Loucy (cell line): Measurements from ENCODE around the gene JPH2.

Source experiments
- H2AFZ ChIP-seq: fragments of 200-600 bp; sonication (generic); 2 replicates; pipeline ENCODE4 v1.6.0; 2016; ENCODE audit warnings: antibody characterized with exemption, mild to moderate bottlenecking, low read length, moderate library complexity
- H3F3A ChIP-seq: fragments of 200-600 bp; 2 replicates; pipeline ENCODE4 v1.6.0; 2016; ENCODE audit warnings: antibody characterized with exemption, low read depth, mild to moderate bottlenecking
- H3K27me3 ChIP-seq: fragments of 200-600 bp; sonication (generic); 2 replicates; pipeline ENCODE4 v1.6.1; 2014; ENCODE audit warnings: low read length, mild to moderate bottlenecking; ENCODE audit not compliant: insufficient read depth, poor library complexity, severe bottlenecking
- H3K36me3 ChIP-seq: fragments of 200-600 bp; sonication (generic); 2 replicates; pipeline ENCODE4 v1.6.1; 2016; ENCODE audit warnings: low read length; ENCODE audit not compliant: insufficient read depth
- H3K4me1 ChIP-seq: fragments of 200-600 bp; sonication (generic); 2 replicates; pipeline ENCODE4 v1.5.1; 2014; ENCODE audit warnings: low read length, mild to moderate bottlenecking; ENCODE audit not compliant: insufficient read depth, poor library complexity, severe bottlenecking
- H3K4me2 ChIP-seq: fragments of 200-600 bp; sonication (generic); 2 replicates; pipeline ENCODE4 v1.6.0; 2014; ENCODE audit warnings: antibody characterized with exemption, low read length, low read depth, mild to moderate bottlenecking; ENCODE audit not compliant: poor library complexity, severe bottlenecking
- H3K4me3 ChIP-seq: fragments of 200-600 bp; sonication (generic); 2 replicates; pipeline ENCODE4 v1.5.1; 2014; ENCODE audit warnings: low read length, mild to moderate bottlenecking, mixed read lengths; ENCODE audit not compliant: poor library complexity, severe bottlenecking
- H3K79me2 ChIP-seq: fragments of 200-600 bp; sonication (generic); 2 replicates; pipeline ENCODE4 v1.6.1; 2014; ENCODE audit warnings: low read length; ENCODE audit not compliant: insufficient read depth
- H3K9ac ChIP-seq: fragments of 200-600 bp; sonication (generic); 2 replicates; pipeline ENCODE4 v1.6.0; 2014; ENCODE audit warnings: mild to moderate bottlenecking, low read depth, low read length, moderate library complexity; ENCODE audit not compliant: poor library complexity, severe bottlenecking
- H3K9me2 ChIP-seq: fragments of 200-600 bp; sonication (generic); replicated peaks from 2 replicates; pipeline ENCODE4 v1.6.1; 2016; ENCODE audit warnings: low read depth, low read length, mixed read lengths
- H3K9me3 ChIP-seq: fragments of 200-600 bp; sonication (generic); 2 replicates; pipeline ENCODE4 v1.6.1; 2014; ENCODE audit warnings: mild to moderate bottlenecking, antibody characterized with exemption, low read length, low read depth; ENCODE audit not compliant: insufficient read depth
- H4K20me1 ChIP-seq: fragments of 200-600 bp; sonication (generic); 2 replicates; pipeline ENCODE4 v1.6.0; 2014; ENCODE audit warnings: antibody characterized with exemption, low read length, mild to moderate bottlenecking; ENCODE audit not compliant: insufficient read depth, poor library complexity, severe bottlenecking
- EZH2phosphoT487 ChIP-seq: fragments of 200-600 bp; IDR thresholded peaks from 2 replicates; pipeline ENCODE4 v1.6.1; 2018; ENCODE audit warnings: antibody characterized with exemption, mild to moderate bottlenecking, moderate library complexity, borderline replicate concordance
- TF ChIP-seq, protein P1 (sequence below): fragments of 200-600 bp; sonication (generic); conservative IDR thresholded peaks from 2 replicates; pipeline ENCODE4 v1.5.1; 2014; ENCODE audit warnings: mild to moderate bottlenecking, antibody characterized with exemption, low read length

Gene JPH2

DNA sequence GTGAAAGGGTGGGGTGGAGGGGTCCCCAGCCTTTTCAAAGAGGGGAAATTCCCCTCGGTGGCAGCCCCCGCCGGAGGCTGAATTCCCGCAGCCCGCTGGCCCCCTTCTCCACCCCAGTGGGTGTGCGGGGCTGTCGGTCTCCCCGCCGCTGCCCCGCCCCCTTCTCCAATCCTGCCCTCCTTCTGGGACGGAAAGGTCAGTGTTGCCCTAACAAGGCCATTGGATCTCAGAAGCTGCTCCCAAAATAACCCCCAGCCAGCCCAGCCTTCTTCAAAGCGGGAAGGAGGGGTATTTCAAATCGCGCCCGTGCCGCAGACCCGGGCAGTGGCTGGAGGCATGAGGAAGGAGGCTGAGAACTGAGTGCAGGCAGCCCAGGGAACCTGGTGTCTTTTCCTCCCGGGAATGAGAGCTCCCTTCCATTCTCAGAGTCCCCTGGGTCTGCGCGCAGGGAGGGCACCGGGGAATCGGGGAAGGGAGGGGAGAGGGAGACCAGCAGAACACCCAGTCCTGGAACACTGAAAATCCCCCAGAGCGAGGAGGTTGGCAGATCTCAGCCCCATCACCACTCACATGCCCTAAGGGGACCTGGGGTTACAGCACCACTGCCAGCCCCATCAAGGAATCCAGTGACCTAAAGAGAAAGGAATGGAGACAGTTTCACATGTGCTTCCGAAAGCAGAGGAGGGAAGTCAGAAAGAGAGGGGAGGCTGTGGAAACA is at the start of gene JPH2:
JPH2 (minus strand) TSS at position 135 of the 718 bp plus-strand sequence. CDS start 483 bp downstream, outside the sequence.
- no peaks in the 10 kb centered on the region for H3F3A ChIP-seq
- no peaks in the 10 kb centered on the region for H3K9me3 ChIP-seq
- peak within 1 kb of the TSS; percentile 13 for H3K4me2 ChIP-seq
- H4K20me1 ChIP-seq, result no peaks in the 10 kb centered on the region
- H3K27me3 ChIP-seq, result no peaks in the 10 kb centered on the region
- H3K36me3 ChIP-seq, result no peaks in the 10 kb centered on the region
- H2AFZ ChIP-seq, result peak within 1 kb of the TSS; percentile 19; the same call in 1 of the 2 replicates
- peak within 1 kb of the TSS; percentile 35 for H3K4me3 ChIP-seq
- no peak within 1 kb of the TSS for H3K9ac ChIP-seq
- H3K4me1 ChIP-seq, result no peaks in the 10 kb centered on the region
- H3K9me2 ChIP-seq, result no peaks in the 10 kb centered on the region
- H3K79me2 ChIP-seq, result no peaks in the 10 kb centered on the region
- TF ChIP-seq EZH2phosphoT487, result no peak
- TF ChIP-seq, protein P1, sequence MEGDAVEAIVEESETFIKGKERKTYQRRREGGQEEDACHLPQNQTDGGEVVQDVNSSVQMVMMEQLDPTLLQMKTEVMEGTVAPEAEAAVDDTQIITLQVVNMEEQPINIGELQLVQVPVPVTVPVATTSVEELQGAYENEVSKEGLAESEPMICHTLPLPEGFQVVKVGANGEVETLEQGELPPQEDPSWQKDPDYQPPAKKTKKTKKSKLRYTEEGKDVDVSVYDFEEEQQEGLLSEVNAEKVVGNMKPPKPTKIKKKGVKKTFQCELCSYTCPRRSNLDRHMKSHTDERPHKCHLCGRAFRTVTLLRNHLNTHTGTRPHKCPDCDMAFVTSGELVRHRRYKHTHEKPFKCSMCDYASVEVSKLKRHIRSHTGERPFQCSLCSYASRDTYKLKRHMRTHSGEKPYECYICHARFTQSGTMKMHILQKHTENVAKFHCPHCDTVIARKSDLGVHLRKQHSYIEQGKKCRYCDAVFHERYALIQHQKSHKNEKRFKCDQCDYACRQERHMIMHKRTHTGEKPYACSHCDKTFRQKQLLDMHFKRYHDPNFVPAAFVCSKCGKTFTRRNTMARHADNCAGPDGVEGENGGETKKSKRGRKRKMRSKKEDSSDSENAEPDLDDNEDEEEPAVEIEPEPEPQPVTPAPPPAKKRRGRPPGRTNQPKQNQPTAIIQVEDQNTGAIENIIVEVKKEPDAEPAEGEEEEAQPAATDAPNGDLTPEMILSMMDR, result no peak

- H2AFZ ChIP-seq, result no peak overlapping the region
- H3K9me3 ChIP-seq, result no peaks in the 10 kb centered on the region
- no peaks in the 10 kb centered on the region for H4K20me1 ChIP-seq
- no peaks in the 10 kb centered on the region for H3K27me3 ChIP-seq
- no peaks in the 10 kb centered on the region for H3K4me1 ChIP-seq
- H3K4me3 ChIP-seq, result no peak overlapping the region
- H3K9ac ChIP-seq, result no peak overlapping the region
- H3F3A ChIP-seq, result no peaks in the 10 kb centered on the region
- no peaks in the 10 kb centered on the region for H3K9me2 ChIP-seq
- H3K4me2 ChIP-seq, result no peak overlapping the region
- H3K36me3 ChIP-seq, result no peaks in the 10 kb centered on the region
- no peaks in the 10 kb centered on the region for H3K79me2 ChIP-seq
- TF ChIP-seq, protein P1, result no peak
- no peak for TF ChIP-seq EZH2phosphoT487
These were observed 48.7 kb upstream of the JPH2 start for GRCh38 chr20:44235702-44236101.

DNA sequence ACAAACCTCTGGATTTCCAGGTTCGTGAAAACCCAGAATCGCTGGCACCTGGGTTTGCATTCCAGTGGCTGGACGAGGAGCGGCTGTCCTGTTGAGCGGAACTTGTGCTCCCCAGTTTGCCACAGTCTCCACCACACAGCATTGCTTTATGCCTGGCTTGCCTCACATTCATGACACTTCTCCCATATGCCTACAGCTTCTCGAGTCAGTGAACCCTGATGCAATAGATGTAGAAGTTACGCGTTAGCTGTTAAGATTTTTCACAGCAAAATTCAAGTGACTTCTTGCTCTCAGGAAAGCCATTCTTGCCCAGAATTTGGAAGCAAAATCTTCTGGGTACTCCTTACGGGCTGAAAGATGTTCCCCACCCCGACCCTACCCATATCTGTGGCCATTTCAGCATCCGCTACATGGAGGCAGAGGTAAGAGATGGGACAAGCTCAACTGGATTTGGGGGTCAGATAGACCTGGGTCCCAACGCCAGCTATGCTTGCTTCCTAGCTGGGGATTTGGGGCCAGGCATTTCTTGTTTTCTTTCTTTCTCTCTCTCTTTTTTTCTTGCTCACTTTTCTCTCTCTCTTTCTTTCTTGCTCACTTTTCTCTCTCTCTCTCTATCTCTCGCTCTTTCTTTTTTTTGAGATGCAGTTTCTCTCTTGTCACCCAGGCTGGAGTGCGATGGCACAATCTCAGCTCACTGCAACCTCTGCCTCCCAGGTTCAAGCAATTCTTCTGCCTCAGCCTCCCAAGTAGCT is 47.8 kb upstream of the JPH2 start:
- no peak overlapping the region for H3K9ac ChIP-seq
- H3K4me2 ChIP-seq, result no peak overlapping the region
- no peak overlapping the region for H2AFZ ChIP-seq

More for the DNA sequence above, 47.8 kb upstream of the JPH2 start:
- Histone ChIP-seq H3F3A (no peaks in the 10 kb centered on the region), H3K36me3 (no peaks in the 10 kb centered on the region), H3K9me2 (no peaks in the 10 kb centered on the region), H3K9me3 (no peaks in the 10 kb centered on the region), H3K4me1 (no peaks in the 10 kb centered on the region), H4K20me1 (no peaks in the 10 kb centered on the region), H3K27me3 (no peaks in the 10 kb centered on the region), H3K4me3 (no peak overlapping the region), H3K79me2 (no peaks in the 10 kb centered on the region)
- no peak for TF ChIP-seq EZH2phosphoT487
- TF ChIP-seq, protein P1, result no peak
